NCI-H1105 treated with DMSO at 0.1 percent for 48 hours (cell line): ENCODE data around the gene OR52K1.
"Not testable (repeated sequence)": the region's sequence is repeated elsewhere in the genome, so short reads cannot be mapped to it uniquely, and the experiment has no call there.

ENCODE experiments used
- DNase-seq: peaks from one replicate; lab custom pipeline; 2025; lab: John Stamatoyannopoulos, UW

OR52K1 gene

DNA sequence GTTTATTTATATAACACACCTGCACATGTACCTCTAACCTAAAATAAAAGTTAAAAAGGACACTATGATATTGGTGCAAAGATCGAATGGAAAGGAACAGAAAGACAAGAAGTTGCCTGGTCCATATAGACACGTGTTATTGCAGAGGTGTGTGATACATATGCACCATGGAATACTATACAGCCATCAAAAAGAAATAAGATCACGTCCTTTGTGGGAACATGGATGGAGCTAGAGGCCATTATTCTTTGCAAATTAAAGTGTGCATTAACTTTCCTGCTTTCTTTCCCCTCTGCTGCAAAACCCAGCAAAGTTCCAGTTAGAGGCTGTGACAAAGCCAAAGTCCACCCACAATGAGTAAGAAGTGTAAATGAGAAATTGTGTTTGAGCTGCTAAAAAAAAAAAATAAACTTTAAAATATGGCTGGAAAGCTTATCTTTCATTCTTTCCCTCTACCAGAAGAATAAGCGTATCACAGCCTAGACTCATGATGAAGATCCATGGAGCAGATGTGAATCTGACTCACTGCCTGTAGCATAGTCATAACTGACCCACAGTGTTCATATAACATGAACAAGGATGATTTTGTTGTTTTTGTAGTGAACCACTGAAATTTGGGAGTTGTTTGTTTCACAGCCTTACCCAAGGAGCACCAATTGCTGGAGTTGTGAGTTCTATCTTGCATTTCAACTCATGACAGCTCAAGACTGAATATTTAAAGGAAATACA, 9.6 kb downstream of the OR52K1 start:
- DNase-seq = no peak

DNA sequence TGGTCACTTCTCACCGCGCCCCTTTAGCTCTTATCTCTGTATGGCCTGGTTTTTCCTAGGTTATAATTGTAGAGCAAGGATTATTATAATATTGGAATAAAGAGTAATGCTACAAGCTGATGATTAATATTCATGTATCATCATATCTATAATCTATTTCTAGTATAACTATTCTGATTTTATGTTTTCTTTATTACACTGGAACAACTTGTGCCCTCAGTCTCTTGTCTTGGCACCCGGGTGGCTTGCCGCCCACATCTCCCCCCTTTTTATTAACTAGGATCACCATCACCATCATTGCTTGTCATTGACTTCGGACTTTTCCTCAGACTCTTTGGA, 11.0 kb downstream of the OR52K1 start:
- no peak for DNase-seq

DNA sequence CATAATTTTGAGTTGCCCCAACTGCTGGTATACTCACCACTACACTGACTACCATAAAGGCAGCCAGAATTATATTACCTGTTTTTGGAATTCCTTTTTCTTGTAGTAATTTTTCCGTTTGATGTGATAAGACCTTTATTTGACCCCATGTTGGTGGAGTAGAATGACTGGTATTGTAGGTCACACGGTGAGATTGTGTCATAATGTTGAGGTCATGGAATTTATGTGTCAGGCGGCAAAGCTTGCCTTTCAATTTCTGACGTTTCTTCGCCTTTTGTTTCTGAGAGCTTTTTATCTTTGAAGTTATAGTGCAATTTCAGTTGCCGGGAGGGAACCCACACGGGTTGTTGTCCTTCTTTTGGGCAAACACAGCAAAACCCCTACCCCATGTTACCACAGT, 13.0 kb downstream of the OR52K1 start:
- no peak for DNase-seq

DNA sequence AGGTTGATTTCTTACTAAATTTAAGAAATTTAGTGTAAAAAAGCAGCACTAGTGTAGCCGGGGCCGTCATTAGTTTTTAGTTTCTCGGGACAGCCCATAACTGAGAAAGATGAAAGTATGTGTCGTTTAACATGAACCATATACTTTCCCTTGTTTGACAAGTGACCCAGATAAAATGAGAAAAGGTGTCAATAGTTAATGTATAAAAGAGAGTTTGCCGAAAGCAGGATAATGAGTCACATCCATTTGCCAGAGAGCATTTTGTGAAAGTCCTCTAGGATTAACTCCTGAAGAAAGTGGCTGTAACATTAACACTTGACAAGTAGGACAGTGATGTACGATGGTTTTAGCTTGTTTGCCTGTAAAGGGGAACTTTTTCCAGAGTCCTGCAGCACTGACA, 13.5 kb downstream of the OR52K1 start:
- no peak for DNase-seq

GRCh38 chr11:4496557-4497248, 14.3 kb downstream of the OR52K1 start:
- DNase-seq = peak; percentile 38

DNA sequence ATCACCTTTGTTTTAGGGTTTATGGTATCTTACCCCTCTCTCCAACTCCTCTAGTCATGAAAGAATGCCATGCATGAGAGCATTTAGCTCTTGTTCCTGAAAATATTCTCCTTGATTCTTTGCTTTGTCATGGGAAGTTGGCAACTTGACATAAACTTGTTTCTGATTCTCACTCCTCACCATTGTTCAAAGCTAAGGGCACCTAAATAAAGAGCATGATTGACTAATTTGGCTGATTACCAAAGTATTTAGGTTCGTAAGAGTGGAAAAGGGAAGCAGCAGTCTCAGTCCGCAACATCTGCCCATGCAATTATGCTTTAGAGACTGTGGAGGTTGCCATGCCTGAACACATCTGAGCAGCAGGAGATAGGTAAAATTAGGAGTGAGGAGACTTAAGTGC, 26.4 kb downstream of the OR52K1 start:
- DNase-seq = peak; percentile 93

DNA sequence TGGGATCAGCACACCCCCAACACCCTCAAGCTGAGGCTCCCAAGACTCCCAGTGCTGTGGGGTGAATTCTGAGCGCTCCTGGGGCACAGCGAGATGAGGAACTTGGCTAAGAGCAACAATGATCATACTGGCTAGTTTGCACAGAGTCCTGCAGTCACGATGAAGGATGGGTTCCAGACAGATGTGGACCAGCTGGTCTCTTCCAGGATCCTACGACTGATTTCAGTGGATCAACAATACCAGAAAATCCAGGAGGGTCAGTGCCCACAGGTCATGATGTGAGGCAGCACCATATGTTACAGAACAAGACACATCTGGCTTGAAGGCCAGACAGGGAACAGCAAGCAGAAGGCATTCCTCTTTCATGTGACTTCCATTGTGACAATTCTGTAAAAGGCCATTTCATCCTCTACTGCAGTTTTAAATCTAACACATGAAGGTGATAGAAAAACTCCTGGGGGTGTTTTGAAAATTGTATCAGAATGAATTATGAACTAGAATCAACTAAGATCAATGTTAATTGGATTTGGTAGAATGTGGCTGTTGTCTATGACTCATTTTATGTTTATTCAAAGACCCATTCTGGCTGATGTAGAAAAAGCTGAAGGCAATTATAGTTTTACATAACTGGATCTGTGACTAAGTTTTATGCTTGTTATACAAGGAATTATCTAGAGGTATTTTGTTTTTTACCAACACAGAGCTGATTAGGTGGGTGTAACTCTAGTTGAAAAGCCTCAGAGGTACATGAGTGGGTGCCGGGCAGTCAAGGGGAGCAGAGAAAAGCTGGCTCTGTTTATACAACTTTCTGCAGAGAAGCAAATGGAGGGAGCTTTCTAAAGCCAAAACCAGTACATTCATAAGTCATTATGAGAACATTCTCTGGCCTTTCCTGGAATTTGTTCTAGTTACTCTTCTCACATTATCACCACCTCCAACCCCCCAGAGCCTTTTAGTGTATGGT, 29.1 kb downstream of the OR52K1 start:
- no peak for DNase-seq

DNA sequence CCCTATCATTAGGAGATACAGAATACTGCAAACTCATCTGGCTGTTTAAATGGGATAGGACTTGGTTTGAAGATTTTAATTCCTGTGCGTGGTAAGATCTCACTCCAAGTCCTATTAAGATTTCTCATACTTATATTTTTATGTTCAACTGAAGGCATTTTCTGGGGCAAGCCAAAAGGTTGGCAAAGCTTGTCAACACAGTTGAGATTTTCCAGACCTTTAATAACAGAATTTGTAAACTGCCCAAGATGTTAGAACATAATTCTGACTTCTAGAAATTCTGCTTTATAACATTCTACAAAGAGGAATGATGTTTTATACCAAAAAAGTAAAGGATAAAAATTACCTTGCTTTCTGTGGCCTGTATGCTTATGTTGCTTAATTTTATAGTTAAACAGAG, 31.8 kb downstream of the OR52K1 start:
- DNase-seq = no peak

DNA sequence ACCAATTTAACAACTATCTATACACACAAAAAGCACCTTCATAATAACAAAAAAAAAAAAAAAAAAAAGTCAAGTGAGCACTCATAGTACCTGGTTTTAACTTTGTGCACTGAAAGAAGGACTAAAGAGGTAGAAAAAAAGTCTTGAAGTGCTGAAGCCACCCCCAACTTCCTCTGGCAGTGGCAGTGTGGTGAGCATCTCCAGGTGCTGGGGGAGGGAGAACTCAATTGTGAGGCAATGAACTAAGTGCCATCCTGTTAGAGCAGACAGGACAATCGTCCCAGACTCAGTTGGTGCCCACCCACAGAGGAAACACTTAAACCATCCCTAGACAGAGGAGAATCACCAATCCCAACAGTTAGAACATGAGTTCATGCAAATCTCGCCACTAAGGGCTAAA, 39.9 kb downstream of the OR52K1 start:
- no peak for DNase-seq

GRCh38 chr11:4522752-4523151, 40.3 kb downstream of the OR52K1 start:
- DNase-seq = no peak

- no peak for DNase-seq
Observed at GRCh38 chr11:4523666-4524065, 41.2 kb downstream of the OR52K1 start.

- DNase-seq = no peak
Observed at GRCh38 chr11:4527926-4528325, 45.5 kb downstream of the OR52K1 start.

DNA sequence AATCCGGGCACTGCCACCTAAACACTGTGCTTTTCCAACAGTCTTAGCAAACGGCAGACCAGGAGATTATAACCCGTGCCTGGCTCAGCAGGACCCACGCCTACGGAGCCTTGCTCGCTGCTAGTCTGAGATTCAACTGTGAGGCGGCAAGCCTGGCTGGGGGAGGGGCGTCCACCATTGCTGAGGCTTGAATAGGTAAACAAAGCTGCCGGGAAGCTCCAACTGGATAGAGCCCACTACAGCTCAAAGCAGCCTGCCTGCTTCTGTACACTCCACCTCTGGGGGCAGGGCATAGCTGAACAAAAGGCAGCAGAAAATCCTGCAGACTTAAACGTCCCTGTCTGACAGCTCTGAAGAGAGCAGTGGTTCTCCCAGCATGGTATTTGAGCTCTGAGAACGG, 49.2 kb downstream of the OR52K1 start:
- not testable (repeated sequence) for DNase-seq

- DNase-seq = peak; percentile 36
Observed at GRCh38 chr11:4539603-4540219, 57.3 kb downstream of the OR52K1 start.

- no peak for DNase-seq
Observed at GRCh38 chr11:4541071-4541470, 58.6 kb downstream of the OR52K1 start.
